Stimulated activated CD4-positive, alpha-beta T cell treated with anti-CD3 and anti-CD28 coated beads, Interleukin-15, amount 100 ng/mL, for 48 hours (primary cell): ENCODE measurements around the gene YWHAE.
"Not testable (repeated sequence)": the region's sequence is repeated elsewhere in the genome, so short reads cannot be mapped to it uniquely, and the experiment has no call there.

Experiments
- DNase-seq, 2 donors: peaks; one replicate each; pipeline ENCODE4 v3.0.0-alpha.2; 2020; ENCODE audit warnings: low read depth in 2 of 2

The YWHAE gene

GRCh38 chr17:1325766-1326165 is 74.3 kb downstream of the YWHAE start:
- DNase-seq, result no peak

GRCh38 chr17:1324201-1324771 is 75.7 kb downstream of the YWHAE start:
- no peak for DNase-seq

GRCh38 chr17:1323336-1323735 is 76.7 kb downstream of the YWHAE start:
- DNase-seq, result no peak

GRCh38 chr17:1322480-1322879 is 77.5 kb downstream of the YWHAE start:
- no peak for DNase-seq

GRCh38 chr17:1322014-1322428 is 78.0 kb downstream of the YWHAE start:
- no peak for DNase-seq

GRCh38 chr17:1315891-1316403 is 84.1 kb downstream of the YWHAE start:
- no peak for DNase-seq

- no peak for DNase-seq
Observed at GRCh38 chr17:1315409-1315808, 84.6 kb downstream of the YWHAE start.

GRCh38 chr17:1313270-1314005 is 86.6 kb downstream of the YWHAE start:
- DNase-seq, result no peak

GRCh38 chr17:1312261-1312870 is 87.7 kb downstream of the YWHAE start:
- DNase-seq, result no peak

- DNase-seq, result not testable (repeated sequence)
Observed at GRCh38 chr17:1307829-1308228, 92.2 kb downstream of the YWHAE start.

GRCh38 chr17:1304962-1305563 is 95.0 kb downstream of the YWHAE start:
- no peak for DNase-seq

GRCh38 chr17:1304522-1304921 is 95.5 kb downstream of the YWHAE start:
- DNase-seq, result no peak

- no peak for DNase-seq
Observed at GRCh38 chr17:1302761-1303160, 97.3 kb downstream of the YWHAE start.

GRCh38 chr17:1301546-1301945 is 98.5 kb downstream of the YWHAE start:
- no peak for DNase-seq

- DNase-seq, result no peak
Observed at GRCh38 chr17:1300371-1300905, 99.6 kb downstream of the YWHAE start.

GRCh38 chr17:1299552-1300370 is 100.3 kb downstream of the YWHAE start:
- DNase-seq, result no peak

GRCh38 chr17:1298606-1299005 is 101.4 kb downstream of the YWHAE start:
- no peak for DNase-seq
